ENCODE results near the gene TIGD1.

TIGD1 gene

DNA sequence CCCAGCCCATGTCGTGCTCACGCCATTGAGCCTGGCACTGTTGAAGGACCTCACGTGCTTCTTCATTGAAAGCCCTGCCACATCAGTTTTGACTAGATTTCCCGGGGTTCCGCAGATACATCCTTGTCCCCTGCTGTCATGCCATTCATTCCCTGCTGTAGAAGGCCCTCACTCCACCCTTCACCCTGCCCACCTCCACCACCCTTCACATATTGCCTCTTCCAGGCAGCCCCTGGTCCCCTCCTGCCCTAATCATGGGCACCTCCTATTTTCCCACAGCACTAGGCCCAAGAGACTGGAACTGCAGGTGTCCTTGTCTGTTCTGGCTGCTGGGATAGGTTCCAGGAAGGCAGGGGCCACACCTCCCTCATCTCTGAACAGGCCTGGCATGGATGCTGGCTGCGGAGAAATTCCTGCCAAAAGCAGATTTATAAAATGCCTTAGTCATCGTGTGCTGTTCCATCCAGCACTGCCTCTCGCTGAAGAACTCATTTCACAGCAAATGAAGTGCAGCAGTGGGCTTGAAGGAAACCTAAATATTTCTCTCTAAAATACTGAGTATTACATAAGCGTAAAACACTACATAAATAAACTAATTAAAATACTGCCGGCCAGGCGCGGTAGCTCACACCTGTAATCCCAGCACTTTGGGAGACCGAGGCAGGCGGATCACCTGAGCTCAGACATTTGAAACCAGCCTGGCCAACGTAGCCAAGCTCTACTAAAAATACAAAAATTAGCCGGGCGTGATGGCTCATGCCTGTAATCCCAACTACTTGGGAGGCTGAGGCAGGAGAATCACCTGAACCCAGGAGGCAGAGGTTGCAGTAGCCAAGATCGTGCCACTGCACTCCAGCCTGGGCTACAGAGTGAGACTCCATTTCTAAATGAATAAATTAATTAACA is 38.6 kb upstream of the TIGD1 start:
- TF ChIP-seq, protein P1, sequence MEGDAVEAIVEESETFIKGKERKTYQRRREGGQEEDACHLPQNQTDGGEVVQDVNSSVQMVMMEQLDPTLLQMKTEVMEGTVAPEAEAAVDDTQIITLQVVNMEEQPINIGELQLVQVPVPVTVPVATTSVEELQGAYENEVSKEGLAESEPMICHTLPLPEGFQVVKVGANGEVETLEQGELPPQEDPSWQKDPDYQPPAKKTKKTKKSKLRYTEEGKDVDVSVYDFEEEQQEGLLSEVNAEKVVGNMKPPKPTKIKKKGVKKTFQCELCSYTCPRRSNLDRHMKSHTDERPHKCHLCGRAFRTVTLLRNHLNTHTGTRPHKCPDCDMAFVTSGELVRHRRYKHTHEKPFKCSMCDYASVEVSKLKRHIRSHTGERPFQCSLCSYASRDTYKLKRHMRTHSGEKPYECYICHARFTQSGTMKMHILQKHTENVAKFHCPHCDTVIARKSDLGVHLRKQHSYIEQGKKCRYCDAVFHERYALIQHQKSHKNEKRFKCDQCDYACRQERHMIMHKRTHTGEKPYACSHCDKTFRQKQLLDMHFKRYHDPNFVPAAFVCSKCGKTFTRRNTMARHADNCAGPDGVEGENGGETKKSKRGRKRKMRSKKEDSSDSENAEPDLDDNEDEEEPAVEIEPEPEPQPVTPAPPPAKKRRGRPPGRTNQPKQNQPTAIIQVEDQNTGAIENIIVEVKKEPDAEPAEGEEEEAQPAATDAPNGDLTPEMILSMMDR (IDR thresholded peaks at IDR 0.05; ENCODE audit: borderline replicate concordance, control extremely low read depth, extremely low read depth, insufficient read depth, missing control alignments) = no peak
- DNase-seq (ENCODE audit: low spot score) = no peak
- in situ Hi-C loops (cut with MboI; ENCODE audit: low sequenced_read_pairs, unreplicated experiment) = no loop called here

DNA sequence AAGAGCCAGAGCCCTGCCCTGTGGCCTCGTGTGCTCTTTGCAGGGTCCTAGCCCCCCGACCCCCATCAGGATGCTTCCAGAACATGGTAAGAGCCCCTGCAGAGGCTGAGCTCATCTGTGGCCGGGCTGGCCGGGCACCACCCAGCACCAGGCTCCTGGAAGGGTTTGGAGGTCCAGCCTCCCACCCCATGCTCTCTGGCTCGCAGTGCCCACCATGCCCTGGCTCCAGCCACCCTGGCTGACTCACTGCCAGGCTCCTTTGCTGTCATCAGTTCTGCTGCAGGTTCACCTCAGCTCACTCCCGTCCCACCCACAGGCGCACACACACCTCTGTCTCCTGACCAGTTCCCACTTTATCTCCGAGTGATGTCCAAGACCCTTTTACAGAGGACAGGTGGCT is 37.7 kb upstream of the TIGD1 start:
- no peak for DNase-seq (ENCODE audit: low spot score)
- TF ChIP-seq, protein P1 (IDR thresholded peaks at IDR 0.05; ENCODE audit: borderline replicate concordance, control extremely low read depth, extremely low read depth, insufficient read depth, missing control alignments) = no peak
- in situ Hi-C loops (cut with MboI; ENCODE audit: low sequenced_read_pairs, unreplicated experiment) = no loop called here

DNA sequence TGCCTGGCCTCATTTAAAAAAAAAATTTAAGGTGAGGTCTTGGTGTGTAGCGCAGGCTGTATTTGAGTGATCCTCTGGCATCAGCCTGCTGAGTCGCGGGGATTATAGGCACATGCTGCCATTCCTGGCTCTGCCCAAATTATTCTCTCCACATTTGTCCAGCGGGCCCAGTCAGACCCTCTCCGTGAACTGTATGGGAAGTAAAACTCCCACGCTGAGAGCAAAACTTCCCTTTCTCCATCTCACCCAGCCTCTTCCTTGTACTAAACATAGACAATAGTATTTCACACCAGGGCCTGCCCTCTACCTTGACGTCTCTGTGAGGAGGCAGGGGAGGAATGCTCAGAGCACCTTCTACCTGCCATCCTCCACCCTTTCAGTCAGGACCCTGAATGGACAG is 37.2 kb upstream of the TIGD1 start:
- in situ Hi-C loops (cut with MboI; ENCODE audit: low sequenced_read_pairs, unreplicated experiment) = no loop called here
- TF ChIP-seq, protein P1 (IDR thresholded peaks at IDR 0.05; ENCODE audit: borderline replicate concordance, control extremely low read depth, extremely low read depth, insufficient read depth, missing control alignments) = no peak
- DNase-seq (ENCODE audit: low spot score) = no peak

DNA sequence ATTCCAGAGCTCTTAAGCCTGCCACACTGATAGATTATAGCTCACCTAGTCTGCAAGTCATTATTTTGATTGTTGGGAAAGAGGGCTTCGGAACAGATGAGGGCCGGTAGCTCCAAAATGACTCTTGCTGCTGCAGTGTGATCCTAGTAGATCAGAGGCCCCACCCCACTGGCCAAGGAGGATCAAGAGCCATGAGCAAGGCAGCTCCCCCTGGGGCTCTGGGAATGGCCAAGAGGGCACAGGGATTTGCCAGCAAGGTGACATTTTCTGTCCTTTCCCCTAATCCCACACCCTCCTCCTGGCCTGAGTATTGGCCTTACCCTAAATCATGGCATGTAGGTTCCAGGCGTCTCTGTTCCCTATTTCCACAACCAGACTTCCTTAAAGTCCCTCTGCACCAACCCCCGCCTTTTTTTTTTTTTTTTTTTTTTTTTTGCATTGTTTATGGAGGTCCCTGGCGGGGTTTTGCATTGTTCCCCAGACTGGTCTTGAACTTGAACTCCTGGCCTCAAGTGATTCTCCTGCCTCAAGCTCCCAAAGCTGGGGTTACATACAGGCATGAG is 36.7 kb upstream of the TIGD1 start:
- in situ Hi-C loops (cut with MboI; ENCODE audit: low sequenced_read_pairs, unreplicated experiment) = no loop called here
- DNase-seq (ENCODE audit: low spot score) = no peak
- TF ChIP-seq, protein P1 (IDR thresholded peaks at IDR 0.05; ENCODE audit: borderline replicate concordance, control extremely low read depth, extremely low read depth, insufficient read depth, missing control alignments) = no peak

DNA sequence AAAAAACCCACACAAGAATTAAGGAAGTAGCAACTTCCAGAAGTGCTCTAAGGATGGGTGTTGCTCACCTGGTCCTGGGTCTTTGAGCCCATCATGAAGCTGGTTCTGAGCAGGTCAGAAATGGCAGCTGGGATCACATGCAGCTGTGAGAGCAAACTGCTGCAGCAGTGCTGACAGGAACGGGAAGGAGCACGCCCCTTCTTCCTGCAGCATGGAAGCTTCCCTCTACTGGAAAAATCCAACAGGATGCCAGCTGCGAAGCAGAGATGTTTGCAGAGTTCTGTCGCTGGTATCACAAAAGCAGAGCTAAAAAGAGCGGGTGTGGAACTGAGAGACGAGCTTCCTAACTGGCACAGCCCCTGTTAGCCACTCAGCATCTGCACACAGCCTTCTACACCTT is 33.9 kb upstream of the TIGD1 start:
- TF ChIP-seq, protein P1 (IDR thresholded peaks at IDR 0.05; ENCODE audit: borderline replicate concordance, control extremely low read depth, extremely low read depth, insufficient read depth, missing control alignments) = no peak
- no peak for DNase-seq (ENCODE audit: low spot score)
- in situ Hi-C loops (cut with MboI; ENCODE audit: low sequenced_read_pairs, unreplicated experiment) = no loop called here

DNA sequence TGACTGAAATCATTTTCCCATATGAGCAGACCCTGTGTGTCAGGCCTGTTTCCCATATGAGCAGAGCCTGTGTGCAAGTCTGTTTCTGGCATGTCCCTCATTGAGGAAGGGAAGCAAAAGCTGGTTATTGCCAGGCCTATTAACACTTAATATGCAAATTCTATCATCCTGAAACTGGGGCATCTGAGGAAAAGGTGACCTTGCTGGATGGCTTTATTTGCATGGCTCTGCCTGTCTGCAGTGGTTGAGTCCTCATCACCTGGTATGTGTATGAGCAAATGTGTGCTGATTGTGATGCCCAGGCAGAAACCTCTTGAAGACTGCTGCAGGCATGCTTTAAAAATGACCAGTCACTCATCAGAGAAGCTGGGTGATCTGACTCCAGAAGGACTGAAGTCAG is 31.4 kb upstream of the TIGD1 start:
- TF ChIP-seq, protein P1 (IDR thresholded peaks at IDR 0.05; ENCODE audit: borderline replicate concordance, control extremely low read depth, extremely low read depth, insufficient read depth, missing control alignments) = no peak
- DNase-seq (ENCODE audit: low spot score) = no peak
- in situ Hi-C loops (cut with MboI; ENCODE audit: low sequenced_read_pairs, unreplicated experiment) = no loop called here

All from GM13976 (cell line).